ENCODE measurements around the gene ATP8A2.

DNA sequence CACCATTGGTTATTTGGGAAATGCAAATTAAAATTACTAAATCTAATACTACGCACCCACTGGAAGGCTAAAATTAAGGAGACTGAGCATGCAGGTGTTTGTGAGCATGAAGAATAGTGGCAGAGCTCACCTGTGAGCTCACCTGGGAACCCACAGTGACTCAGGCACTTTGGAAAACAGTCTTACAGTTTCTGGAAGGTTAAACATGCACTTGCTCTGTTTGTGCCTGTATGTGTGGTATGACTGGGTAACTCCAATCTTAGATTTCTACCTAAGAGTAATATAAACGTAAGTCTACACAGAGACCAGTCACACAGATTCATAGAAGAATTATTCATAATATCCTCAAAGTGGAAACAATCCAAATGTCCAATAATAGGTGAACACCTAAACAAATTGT is 318.8 kb downstream of the ATP8A2 start:
- no peak for TF ChIP-seq POLR2A (IDR thresholded peaks at IDR 0.05; ENCODE audit: low read length)
- no peak for TF ChIP-seq GATA1 (IDR thresholded peaks at IDR 0.05; ENCODE audit: low read depth, low read length)
